ENCODE results near the gene CTSC. TPM values are rescaled to one million over a fixed set of nuclear protein-coding genes. Genes with fewer than 3 reads are reported as not detected.

The CTSC gene
- total RNA-seq, 1 experiment from 2014 or later, result 269 TPM

GRCh38 chr11:88363004-88363403 is 25.5 kb upstream of the CTSC start:
- CTCF ChIA-PET, result no interaction called here
- DNase-seq (ENCODE audit: low spot score) (no peak), ATAC-seq (no peak)
- H3K36me3 Mint-ChIP-seq, result no peaks in the 10 kb centered on the region
- no peak for TF ChIP-seq IRF1 (CRISPR knock-in tag; IDR thresholded peaks at IDR 0.05)
- no peak for TF ChIP-seq TEAD4 (CRISPR knock-in tag; IDR thresholded peaks at IDR 0.05)
- no peak for TF ChIP-seq OVOL2 (CRISPR knock-in tag; IDR thresholded peaks at IDR 0.05; ENCODE audit: borderline replicate concordance)
- no peak for TF ChIP-seq ATF6 (CRISPR knock-in tag; IDR thresholded peaks at IDR 0.05)
- no peak for TF ChIP-seq FOXP1 (CRISPR knock-in tag; IDR thresholded peaks at IDR 0.05; ENCODE audit: borderline replicate concordance)
- no peak for TF ChIP-seq GABPB1 (CRISPR knock-in tag; IDR thresholded peaks at IDR 0.05)
- no peak for TF ChIP-seq ZNF232 (CRISPR knock-in tag; IDR thresholded peaks at IDR 0.05)
- TF ChIP-seq ZNF423 (CRISPR knock-in tag; IDR thresholded peaks at IDR 0.05), result no peak
- H3K27ac Mint-ChIP-seq, result no peak overlapping the region
- H3K4me1 Mint-ChIP-seq, result peaks cover 15% of the 10 kb centered on the region
- POLR2A ChIA-PET, result no interaction called here
- H3K27me3 Mint-ChIP-seq (ENCODE audit: low read depth), result no peaks in the 10 kb centered on the region
- no peak overlapping the region for H3K4me3 Mint-ChIP-seq
- H3K9me3 Mint-ChIP-seq, result no peaks in the 10 kb centered on the region

GRCh38 chr11:88360141-88360540 is 22.6 kb upstream of the CTSC start:
- no peak for TF ChIP-seq CDX4 (CRISPR knock-in tag; IDR thresholded peaks at IDR 0.05; ENCODE audit: borderline replicate concordance)
- TF ChIP-seq E2F4 (CRISPR knock-in tag; IDR thresholded peaks at IDR 0.05; ENCODE audit: borderline replicate concordance, low read depth), result no peak
- TF ChIP-seq ERG (CRISPR knock-in tag; IDR thresholded peaks at IDR 0.05), result no peak
- TF ChIP-seq ZNF671 (CRISPR knock-in tag; IDR thresholded peaks at IDR 0.05), result no peak
- TF ChIP-seq FOXP4 (CRISPR knock-in tag; IDR thresholded peaks at IDR 0.05), result no peak
- no peak for TF ChIP-seq TP53 (CRISPR knock-in tag; IDR thresholded peaks at IDR 0.05)
- no peak for TF ChIP-seq ELF4 (CRISPR knock-in tag; IDR thresholded peaks at IDR 0.05; ENCODE audit: low read depth)
- TF ChIP-seq E2F1 (CRISPR knock-in tag; IDR thresholded peaks at IDR 0.05), result no peak
- H3K4me3 Mint-ChIP-seq, result no peak overlapping the region
- H3K4me1 Mint-ChIP-seq, result peaks cover 26% of the 10 kb centered on the region
- no peaks in the 10 kb centered on the region for H3K36me3 Mint-ChIP-seq
- H3K9me3 Mint-ChIP-seq, result no peaks in the 10 kb centered on the region
- H3K27ac Mint-ChIP-seq, result no peak overlapping the region
- ChIA-PET POLR2A (no interaction called here), CTCF (interaction anchor here (1.1 to 1.4 kb wide), 3 partner anchors 18 to 344 kb away, joined by 4 to 5 read pairs (median 4); no protein-coding TSS in a partner anchor)
- DNase-seq (ENCODE audit: low spot score), result no peak
- ATAC-seq, result no peak
- H3K27me3 Mint-ChIP-seq (ENCODE audit: low read depth), result no peaks in the 10 kb centered on the region
